Mucosa of gallbladder (tissue), 1 donor: Measurements from ENCODE around the gene TNRC18. TPM values are rescaled to one million over a fixed set of nuclear protein-coding genes. Genes with fewer than 3 reads are reported as not detected.

Source experiments
- DNase-seq: peaks from one replicate; pipeline ENCODE4 v3.0.0-alpha.2; 2020; ENCODE audit warnings: low spot score
- total RNA-seq: library from RNA; stranded (reverse); gene quantifications from one replicate; pipeline ENCODE4 v1.2.1, GENCODE V29; 2021
- donor health status: DM: no; HTN: no; CAD: no.

The TNRC18 gene
- total RNA-seq, 1 donor from 2014 or later = 171 TPM

- peak; percentile 67 for DNase-seq
Measured at GRCh38 chr7:5429253-5429856, 5.7 kb upstream of the TNRC18 start.

- DNase-seq = peak; percentile 71
Measured at GRCh38 chr7:5428478-5429252, 5.0 kb upstream of the TNRC18 start.

- no peak for DNase-seq
Measured at GRCh38 chr7:5426226-5426475, 2.5 kb upstream of the TNRC18 start.

- peak; percentile 70 for DNase-seq
Measured at GRCh38 chr7:5425507-5426225, 2.0 kb upstream of the TNRC18 start.

- DNase-seq = peak; percentile 48
Measured at GRCh38 chr7:5424749-5425506, 1.3 kb upstream of the TNRC18 start.

- peak; percentile 98 for DNase-seq
Measured at GRCh38 chr7:5423976-5424748, 528 bp upstream of the TNRC18 start.

GRCh38 chr7:5422396-5423305 is 983 bp downstream of the TNRC18 start:
- no peak for DNase-seq

- DNase-seq = peak; percentile 48
Measured at GRCh38 chr7:5421714-5422395, 1.8 kb downstream of the TNRC18 start.

- DNase-seq = no peak
Measured at GRCh38 chr7:5420881-5421713, 2.5 kb downstream of the TNRC18 start.

GRCh38 chr7:5420067-5420880 is 3.4 kb downstream of the TNRC18 start:
- no peak for DNase-seq

- no peak for DNase-seq
Measured at GRCh38 chr7:5419539-5420066, 4.0 kb downstream of the TNRC18 start.

GRCh38 chr7:5418285-5418582 is 5.4 kb downstream of the TNRC18 start:
- no peak for DNase-seq

GRCh38 chr7:5417106-5418071 is 6.2 kb downstream of the TNRC18 start:
- DNase-seq = peak; percentile 76

GRCh38 chr7:5414916-5415315 is 8.7 kb downstream of the TNRC18 start:
- DNase-seq = no peak

- no peak for DNase-seq
Measured at GRCh38 chr7:5413449-5413786, 10.2 kb downstream of the TNRC18 start.

GRCh38 chr7:5408777-5409176 is 14.9 kb downstream of the TNRC18 start:
- no peak for DNase-seq
